Measurements from ENCODE around the gene CLEC17A.
"Not testable (repeated sequence)": the region's sequence is repeated elsewhere in the genome, so short reads cannot be mapped to it uniquely, and the experiment has no call there.

The CLEC17A gene

DNA sequence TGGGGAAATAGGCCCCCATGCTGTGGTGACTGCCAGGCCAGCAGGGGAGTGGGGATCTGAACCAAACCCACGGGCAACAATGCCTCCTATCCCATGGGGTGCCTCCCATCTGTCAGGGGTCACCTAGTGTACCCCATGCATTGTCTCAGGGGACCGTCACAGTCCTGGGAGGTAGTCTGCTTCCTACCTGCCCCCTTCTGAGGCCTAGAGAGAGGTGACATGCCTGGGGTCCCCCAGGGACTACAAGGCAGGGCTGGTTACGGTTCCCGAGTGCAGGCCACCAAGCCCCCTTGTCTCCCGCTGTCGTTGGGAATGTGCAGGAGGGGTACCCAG, 22.1 kb upstream of the CLEC17A start:
- Histone ChIP-seq H3K4me1 (ENCODE audit: control insufficient read depth, insufficient read depth, low read length) (peaks cover 60% of the 10 kb centered on the region), H3K9ac (ENCODE audit: low read length) (no peak overlapping the region), H3K4me3 (ENCODE audit: low read depth, low read length) (no peak overlapping the region)

DNA sequence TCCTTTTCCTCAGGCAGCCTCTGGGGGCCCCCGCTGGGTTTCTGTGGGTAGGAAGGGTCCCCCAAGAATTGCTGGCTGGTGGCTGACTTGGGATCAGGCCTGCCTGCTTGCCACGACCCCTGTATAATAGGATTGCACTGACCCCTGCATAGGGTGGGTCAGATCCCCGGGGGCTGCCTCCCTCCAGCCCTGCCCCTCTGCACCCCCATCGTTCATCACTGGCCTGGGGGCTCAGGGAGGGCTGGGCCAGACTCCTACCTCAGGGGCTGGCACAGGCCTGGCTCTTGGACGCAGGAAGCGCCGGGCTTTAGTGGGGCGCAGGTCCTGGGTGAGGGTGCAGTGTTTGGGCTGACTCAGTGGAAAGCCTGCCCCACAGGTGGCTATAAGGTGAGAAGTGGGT, 21.6 kb upstream of the CLEC17A start:
- H3K27me3 ChIP-seq (ENCODE audit: control insufficient read depth, insufficient read depth, low read length), result no peaks in the 10 kb centered on the region
- peak overlapping the region; percentile 14 for H3K9ac ChIP-seq (ENCODE audit: low read length)
- peaks cover 13% of the 10 kb centered on the region for H3K36me3 ChIP-seq (ENCODE audit: control insufficient read depth, insufficient read depth, low read length)
- H3K4me3 ChIP-seq (ENCODE audit: low read depth, low read length), result no peak overlapping the region
- H3K9me3 ChIP-seq (ENCODE audit: control insufficient read depth, insufficient read depth, low read depth, low read length), result no peaks in the 10 kb centered on the region
- peaks cover 60% of the 10 kb centered on the region for H3K4me1 ChIP-seq (ENCODE audit: control insufficient read depth, insufficient read depth, low read length)
- peak overlapping the region; percentile 64; the same call in 1 of the 2 replicates for H3K27ac ChIP-seq (ENCODE audit: low read depth, low read length)

More for the DNA sequence above, 22.1 kb upstream of the CLEC17A start:
- Histone ChIP-seq H3K27me3 (ENCODE audit: control insufficient read depth, insufficient read depth, low read length) (no peaks in the 10 kb centered on the region), H3K27ac (ENCODE audit: low read depth, low read length) (peak overlapping the region; percentile 64; the same call in 1 of the 2 replicates), H3K9me3 (ENCODE audit: control insufficient read depth, insufficient read depth, low read depth, low read length) (no peaks in the 10 kb centered on the region), H3K36me3 (ENCODE audit: control insufficient read depth, insufficient read depth, low read length) (peaks cover 8% of the 10 kb centered on the region)

DNA sequence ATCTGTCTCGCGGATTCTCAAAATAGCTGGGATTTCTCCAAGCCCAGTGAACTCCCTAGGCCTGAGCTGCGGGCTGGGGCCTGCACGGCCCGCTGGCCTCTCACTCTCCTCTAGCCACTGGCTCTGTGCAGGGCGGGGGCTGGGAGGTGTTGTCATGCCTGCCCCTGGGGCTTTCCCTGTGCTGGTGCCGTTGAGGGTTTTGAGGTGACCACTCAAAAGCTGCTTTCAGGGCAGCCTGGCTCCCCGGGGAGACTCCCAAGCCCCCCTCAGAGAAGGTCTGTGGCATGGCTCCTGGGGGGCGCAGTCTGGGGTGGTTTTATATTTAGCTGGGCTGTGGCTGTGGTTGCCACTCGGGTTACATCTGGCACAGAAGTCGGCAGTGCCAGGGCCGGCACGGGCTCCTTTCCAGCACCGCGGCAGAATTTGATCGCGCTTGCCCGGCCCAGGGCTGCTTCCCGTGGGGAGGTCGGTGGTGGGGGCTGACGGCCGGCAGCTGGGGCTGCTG, 21.0 kb upstream of the CLEC17A start:
- Histone ChIP-seq H3K27ac (ENCODE audit: low read depth, low read length) (peak overlapping the region; percentile 64; the same call in 1 of the 2 replicates), H3K27me3 (ENCODE audit: control insufficient read depth, insufficient read depth, low read length) (no peaks in the 10 kb centered on the region), H3K9ac (ENCODE audit: low read length) (no peak overlapping the region), H3K4me3 (ENCODE audit: low read depth, low read length) (no peak overlapping the region), H3K9me3 (ENCODE audit: control insufficient read depth, insufficient read depth, low read depth, low read length) (no peaks in the 10 kb centered on the region), H3K4me1 (ENCODE audit: control insufficient read depth, insufficient read depth, low read length) (peaks cover 60% of the 10 kb centered on the region), H3K36me3 (ENCODE audit: control insufficient read depth, insufficient read depth, low read length) (peaks cover 16% of the 10 kb centered on the region)

DNA sequence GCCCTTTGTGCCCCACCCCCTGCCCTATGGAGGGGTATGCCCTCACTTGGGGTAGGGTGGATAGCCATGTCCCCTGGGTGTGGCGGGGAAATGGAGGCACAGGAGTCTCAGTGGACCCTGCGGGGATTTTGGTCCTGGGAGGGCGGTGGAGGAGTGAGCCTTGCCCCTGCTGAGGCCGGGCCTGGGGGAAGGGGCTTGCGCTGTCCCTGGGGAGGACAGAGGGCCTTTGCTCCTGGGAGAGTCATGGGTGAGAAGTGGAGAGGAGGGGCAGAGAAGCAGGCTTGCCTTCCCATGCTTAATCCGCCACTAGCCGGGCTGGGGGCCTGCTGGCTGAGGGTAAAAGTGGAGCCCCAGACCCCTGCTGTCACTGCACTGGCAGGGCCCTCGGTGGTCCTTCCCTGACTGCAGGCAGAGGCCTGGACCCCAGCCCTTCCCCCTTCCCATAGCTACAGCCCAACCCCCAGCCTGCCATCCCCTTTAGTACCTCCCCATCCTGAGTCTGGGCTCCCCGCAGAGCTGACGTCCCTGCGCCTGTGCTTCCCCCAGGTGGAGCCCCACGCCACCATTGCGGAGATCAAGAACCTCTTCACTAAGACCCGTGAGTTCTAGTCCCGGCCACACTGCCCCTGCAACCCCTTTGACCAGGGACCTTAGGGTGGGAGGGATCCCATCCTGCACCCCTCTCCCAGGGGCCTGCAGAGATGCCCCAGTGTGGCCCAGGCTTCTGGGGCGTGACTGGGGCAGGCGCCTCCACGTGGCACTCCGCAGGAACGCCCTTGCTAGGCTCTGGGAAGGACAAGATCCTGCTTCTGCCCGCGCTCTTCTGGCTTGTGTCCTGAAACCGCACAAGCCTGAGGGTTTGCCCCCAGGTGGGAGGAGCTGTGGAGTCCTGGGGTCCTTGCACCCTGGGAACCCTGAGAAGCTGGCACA, 20.0 kb upstream of the CLEC17A start:
- Histone ChIP-seq H3K9ac (ENCODE audit: low read length) (peak overlapping the region; percentile 42), H3K4me1 (ENCODE audit: control insufficient read depth, insufficient read depth, low read length) (peaks cover 60% of the 10 kb centered on the region)

DNA sequence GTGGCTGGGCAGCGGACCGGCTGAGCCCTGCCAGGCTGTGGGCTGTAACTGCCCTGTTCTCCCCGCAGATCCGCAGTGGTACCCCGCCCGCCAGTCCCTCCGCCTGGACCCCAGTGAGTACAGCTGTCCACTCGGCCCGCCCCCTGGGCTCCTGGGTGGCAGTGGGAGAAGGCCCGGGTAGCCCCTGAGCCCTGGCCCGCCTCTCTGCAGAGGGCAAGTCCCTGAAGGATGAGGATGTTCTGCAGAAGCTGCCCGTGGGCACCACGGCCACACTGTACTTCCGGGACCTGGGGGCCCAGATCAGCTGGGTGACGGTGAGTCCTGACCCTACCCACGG, 19.3 kb upstream of the CLEC17A start:
- H3K27ac ChIP-seq (ENCODE audit: low read depth, low read length), result no peak overlapping the region
- no peaks in the 10 kb centered on the region for H3K27me3 ChIP-seq (ENCODE audit: control insufficient read depth, insufficient read depth, low read length)
- no peaks in the 10 kb centered on the region for H3K9me3 ChIP-seq (ENCODE audit: control insufficient read depth, insufficient read depth, low read depth, low read length)
- H3K36me3 ChIP-seq (ENCODE audit: control insufficient read depth, insufficient read depth, low read length), result peaks cover 28% of the 10 kb centered on the region
- no peak overlapping the region for H3K9ac ChIP-seq (ENCODE audit: low read length)
- H3K4me3 ChIP-seq (ENCODE audit: low read depth, low read length), result no peak overlapping the region
- peaks cover 54% of the 10 kb centered on the region for H3K4me1 ChIP-seq (ENCODE audit: control insufficient read depth, insufficient read depth, low read length)

More for the DNA sequence above, 20.0 kb upstream of the CLEC17A start:
- Histone ChIP-seq H3K4me3 (ENCODE audit: low read depth, low read length) (no peak overlapping the region), H3K27ac (ENCODE audit: low read depth, low read length) (peak overlapping the region; percentile 64; the same call in 1 of the 2 replicates), H3K9me3 (ENCODE audit: control insufficient read depth, insufficient read depth, low read depth, low read length) (no peaks in the 10 kb centered on the region), H3K36me3 (ENCODE audit: control insufficient read depth, insufficient read depth, low read length) (peaks cover 24% of the 10 kb centered on the region), H3K27me3 (ENCODE audit: control insufficient read depth, insufficient read depth, low read length) (no peaks in the 10 kb centered on the region)

DNA sequence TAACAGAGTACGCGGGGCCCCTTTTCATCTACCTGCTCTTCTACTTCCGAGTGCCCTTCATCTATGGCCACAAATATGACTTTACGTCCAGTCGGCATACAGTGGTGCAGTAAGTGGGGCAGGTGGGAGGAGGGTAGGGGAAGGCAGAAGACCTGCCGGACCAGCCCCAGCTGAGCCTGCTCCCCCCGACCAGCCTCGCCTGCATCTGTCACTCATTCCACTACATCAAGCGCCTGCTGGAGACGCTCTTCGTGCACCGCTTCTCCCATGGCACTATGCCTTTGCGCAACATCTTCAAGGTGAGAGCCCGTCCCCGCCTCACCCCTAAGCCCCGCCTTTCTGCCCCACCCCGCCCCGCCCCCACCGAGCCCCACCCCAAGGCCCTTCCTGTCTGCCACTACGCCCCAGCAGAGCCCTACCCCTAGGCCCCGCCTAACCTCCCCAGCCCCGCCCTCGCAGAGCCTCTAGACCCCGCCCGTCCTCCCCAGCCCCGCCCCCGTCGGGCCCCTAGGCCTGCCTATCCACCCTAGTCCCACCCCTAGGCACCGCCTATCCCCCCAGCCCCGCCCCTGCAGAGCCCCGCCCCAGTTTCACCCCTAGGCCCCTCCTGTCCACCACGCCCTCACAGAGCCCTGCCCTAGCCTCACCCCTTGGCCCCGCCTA, 18.8 kb upstream of the CLEC17A start:
- Histone ChIP-seq H3K4me3 (ENCODE audit: low read depth, low read length) (no peak overlapping the region), H3K27ac (ENCODE audit: low read depth, low read length) (no peak overlapping the region), H3K36me3 (ENCODE audit: control insufficient read depth, insufficient read depth, low read length) (peaks cover 28% of the 10 kb centered on the region), H3K4me1 (ENCODE audit: control insufficient read depth, insufficient read depth, low read length) (peaks cover 48% of the 10 kb centered on the region), H3K9me3 (ENCODE audit: control insufficient read depth, insufficient read depth, low read depth, low read length) (no peaks in the 10 kb centered on the region), H3K27me3 (ENCODE audit: control insufficient read depth, insufficient read depth, low read length) (no peaks in the 10 kb centered on the region), H3K9ac (ENCODE audit: low read length) (no peak overlapping the region)

DNA sequence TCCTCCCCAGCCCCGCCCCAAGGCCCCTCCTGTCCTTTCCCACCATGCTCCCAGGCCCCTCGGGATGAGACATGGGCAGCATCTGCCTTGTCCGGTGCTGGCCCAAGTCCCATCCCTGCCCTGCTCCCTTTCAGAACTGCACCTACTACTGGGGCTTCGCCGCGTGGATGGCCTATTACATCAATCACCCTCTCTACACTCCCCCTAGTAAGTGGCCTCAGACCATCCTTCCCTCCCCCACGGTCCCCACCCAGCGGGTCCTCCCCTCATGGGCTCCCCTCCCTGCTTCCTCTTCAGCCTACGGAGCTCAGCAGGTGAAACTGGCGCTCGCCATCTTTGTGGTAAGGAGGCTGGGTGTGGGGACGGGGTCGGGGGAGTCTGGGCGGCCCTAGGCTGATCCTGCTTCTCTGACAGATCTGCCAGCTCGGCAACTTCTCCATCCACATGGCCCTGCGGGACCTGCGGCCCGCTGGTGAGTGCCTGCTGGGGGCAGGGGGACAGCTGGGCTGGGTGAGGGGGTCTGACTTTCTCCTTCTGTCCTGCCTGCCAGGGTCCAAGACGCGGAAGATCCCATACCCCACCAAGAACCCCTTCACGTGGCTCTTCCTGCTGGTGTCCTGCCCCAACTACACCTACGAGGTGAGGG, 18.1 kb upstream of the CLEC17A start:
- H3K9ac ChIP-seq (ENCODE audit: low read length); H3K4me3 ChIP-seq (ENCODE audit: low read depth, low read length); H3K9me3 ChIP-seq (ENCODE audit: control insufficient read depth, insufficient read depth, low read depth, low read length); H3K27ac ChIP-seq (ENCODE audit: low read depth, low read length); H3K27me3 ChIP-seq (ENCODE audit: control insufficient read depth, insufficient read depth, low read length): not testable (repeated sequence)
- Histone ChIP-seq H3K36me3 (ENCODE audit: control insufficient read depth, insufficient read depth, low read length) (peaks cover 28% of the 10 kb centered on the region), H3K4me1 (ENCODE audit: control insufficient read depth, insufficient read depth, low read length) (peaks cover 47% of the 10 kb centered on the region)

DNA sequence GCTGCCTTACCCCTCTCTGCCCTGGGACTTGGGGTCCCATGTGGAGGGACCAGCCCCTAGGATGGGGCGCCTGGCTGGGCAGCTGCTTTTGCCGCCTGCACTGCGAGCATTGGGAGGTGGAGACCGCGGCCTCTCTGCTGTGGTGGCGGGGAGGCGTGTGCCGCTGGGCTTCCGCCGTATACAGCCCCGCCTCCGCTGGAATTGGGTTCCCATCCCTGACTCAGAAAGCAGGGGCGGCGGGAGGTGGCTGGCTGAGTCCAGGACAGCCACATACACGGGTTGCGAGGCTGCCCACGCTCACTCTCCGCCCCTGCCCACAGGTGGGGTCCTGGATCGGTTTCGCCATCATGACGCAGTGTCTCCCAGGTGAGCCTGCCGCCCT, 17.6 kb upstream of the CLEC17A start:
- Histone ChIP-seq H3K9ac (ENCODE audit: low read length) (no peak overlapping the region), H3K36me3 (ENCODE audit: control insufficient read depth, insufficient read depth, low read length) (peaks cover 28% of the 10 kb centered on the region), H3K9me3 (ENCODE audit: control insufficient read depth, insufficient read depth, low read depth, low read length) (no peaks in the 10 kb centered on the region), H3K27ac (ENCODE audit: low read depth, low read length) (no peak overlapping the region), H3K4me3 (ENCODE audit: low read depth, low read length) (no peak overlapping the region), H3K27me3 (ENCODE audit: control insufficient read depth, insufficient read depth, low read length) (no peaks in the 10 kb centered on the region), H3K4me1 (ENCODE audit: control insufficient read depth, insufficient read depth, low read length) (peaks cover 41% of the 10 kb centered on the region)

DNA sequence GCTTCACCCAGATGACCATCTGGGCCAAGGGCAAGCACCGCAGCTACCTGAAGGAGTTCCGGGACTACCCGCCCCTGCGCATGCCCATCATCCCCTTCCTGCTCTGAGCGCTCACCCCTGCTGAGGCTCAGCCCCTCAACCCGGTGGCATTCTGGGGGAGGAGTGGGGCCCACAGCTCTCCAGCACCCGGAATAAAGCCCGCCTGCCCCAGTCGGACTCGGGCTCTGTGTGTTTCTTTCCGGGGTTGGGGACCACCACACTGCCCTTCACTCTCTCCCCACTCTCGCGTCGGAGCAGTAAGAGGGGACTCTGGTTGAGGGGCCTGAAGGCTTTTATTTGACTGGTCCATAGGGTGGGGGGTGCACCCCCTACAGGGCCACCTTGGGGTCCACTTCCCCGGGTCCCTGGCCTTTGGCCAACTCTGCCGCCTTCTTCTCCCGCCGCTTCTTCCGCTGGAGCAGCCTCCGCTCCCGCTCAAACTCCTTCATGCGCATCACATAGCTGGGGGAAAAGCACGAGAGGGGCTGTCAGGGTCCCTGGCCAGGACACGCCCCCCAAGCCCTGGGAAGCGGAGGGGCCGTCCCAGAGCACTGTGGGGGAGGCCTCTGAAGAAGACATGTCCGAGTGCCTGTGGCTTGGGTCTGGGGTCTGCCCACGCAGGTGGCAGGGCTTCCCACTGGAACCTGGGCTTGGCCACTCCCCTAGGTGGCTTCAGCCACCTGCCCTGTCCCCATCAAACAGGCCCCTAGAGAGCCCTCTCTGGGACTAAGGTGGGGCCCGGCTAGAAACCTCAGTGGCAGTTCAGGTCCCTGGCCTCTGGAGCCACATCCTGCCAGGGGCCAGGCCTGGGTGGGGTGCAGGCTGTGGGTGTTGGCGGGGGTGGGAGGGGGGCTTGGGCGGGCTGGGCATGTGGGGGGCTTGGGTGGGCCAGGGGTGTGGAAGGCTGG, 16.8 kb upstream of the CLEC17A start:
- no peaks in the 10 kb centered on the region for H3K27me3 ChIP-seq (ENCODE audit: control insufficient read depth, insufficient read depth, low read length)
- H3K9me3 ChIP-seq (ENCODE audit: control insufficient read depth, insufficient read depth, low read depth, low read length), result no peaks in the 10 kb centered on the region
- H3K4me1 ChIP-seq (ENCODE audit: control insufficient read depth, insufficient read depth, low read length), result peaks cover 34% of the 10 kb centered on the region
- H3K27ac ChIP-seq (ENCODE audit: low read depth, low read length), result no peak overlapping the region
- peaks cover 28% of the 10 kb centered on the region for H3K36me3 ChIP-seq (ENCODE audit: control insufficient read depth, insufficient read depth, low read length)
- no peak overlapping the region for H3K9ac ChIP-seq (ENCODE audit: low read length)
- H3K4me3 ChIP-seq (ENCODE audit: low read depth, low read length), result no peak overlapping the region

DNA sequence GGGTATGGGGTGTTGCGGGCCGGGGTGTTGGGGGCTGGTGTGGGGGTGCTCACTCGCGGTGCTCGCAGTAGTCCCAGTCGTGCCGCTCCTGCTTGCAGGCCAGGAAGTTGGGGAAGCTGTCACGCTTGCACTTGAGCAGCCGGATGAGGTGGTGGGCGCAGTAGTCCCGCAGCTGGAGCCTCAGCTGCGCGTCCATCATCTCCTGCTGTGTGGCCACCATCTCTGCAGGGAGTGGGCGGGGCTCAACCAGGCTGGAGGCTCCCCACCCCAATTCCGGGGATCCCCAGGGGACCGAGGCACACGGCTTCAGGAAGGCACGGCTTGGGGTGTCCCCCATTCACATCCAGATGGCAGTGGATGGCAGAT, 16.2 kb upstream of the CLEC17A start:
- Histone ChIP-seq H3K27me3 (ENCODE audit: control insufficient read depth, insufficient read depth, low read length) (no peaks in the 10 kb centered on the region), H3K27ac (ENCODE audit: low read depth, low read length) (no peak overlapping the region), H3K36me3 (ENCODE audit: control insufficient read depth, insufficient read depth, low read length) (peaks cover 28% of the 10 kb centered on the region), H3K9ac (ENCODE audit: low read length) (no peak overlapping the region), H3K4me1 (ENCODE audit: control insufficient read depth, insufficient read depth, low read length) (peaks cover 27% of the 10 kb centered on the region), H3K4me3 (ENCODE audit: low read depth, low read length) (no peak overlapping the region), H3K9me3 (ENCODE audit: control insufficient read depth, insufficient read depth, low read depth, low read length) (no peaks in the 10 kb centered on the region)

All from HUES6 (cell line).